GM18951 (cell line): ENCODE data around the gene LRP3.

Experiments
- POLR2A ChIP-seq: IDR thresholded peaks from 4 replicates; pipeline ENCODE4 v1.6.1; 2011; ENCODE audit warnings: mild to moderate bottlenecking; ENCODE audit not compliant: insufficient read length, insufficient read depth; ENCODE audit errors: extremely low read depth
- in situ Hi-C: fragments of 300-500 bp; cut with MboI; formaldehyde crosslinking; loops from one replicate; pipeline ENCODE4 v1.12.0; 2022; ENCODE audit warnings: low sequenced_read_pairs, mixed read lengths, inconsistent platforms; ENCODE audit not compliant: unreplicated experiment

Gene LRP3

DNA sequence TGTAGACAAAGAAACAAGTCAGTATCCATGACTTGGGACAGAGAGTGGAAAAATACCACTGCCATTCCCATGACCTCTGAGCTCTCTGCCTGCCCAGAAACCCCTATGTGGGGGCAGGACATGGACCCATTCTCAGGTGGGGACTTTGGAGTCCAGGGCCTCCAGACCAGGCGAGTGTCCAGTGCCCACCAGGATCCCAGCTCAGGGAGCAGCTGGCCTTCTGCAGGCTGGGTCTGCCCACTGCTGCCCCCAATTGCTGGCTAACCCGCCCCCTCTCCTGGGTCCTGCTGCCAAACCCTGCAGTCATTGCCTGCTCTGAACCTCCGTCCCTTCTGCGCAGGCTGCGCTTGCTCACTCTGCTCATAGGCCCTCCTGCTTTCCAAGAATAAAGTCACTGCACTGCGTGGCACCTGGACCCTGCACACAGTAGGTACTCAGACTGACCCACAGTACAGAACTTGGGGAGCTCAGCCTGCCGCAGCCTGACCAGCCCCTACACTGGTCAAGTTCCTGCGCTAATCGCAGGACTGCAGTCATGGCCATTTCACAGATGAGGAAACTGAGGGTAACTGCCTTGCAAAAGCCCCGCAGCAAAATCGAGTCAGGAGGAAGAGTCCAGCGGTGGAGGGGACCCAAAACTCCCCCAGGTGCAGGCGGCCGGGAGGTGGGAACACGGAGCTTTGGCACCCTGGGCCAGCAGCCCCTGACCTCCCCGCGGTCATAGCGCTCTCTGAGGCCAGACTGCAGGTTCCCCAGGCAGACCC lies 30.7 kb downstream of the LRP3 start:
- TF ChIP-seq POLR2A = no peak
- in situ Hi-C loops = loop anchor here (25.0 kb wide), 1 partner anchor 537 kb away; no protein-coding TSS in a partner anchor

DNA sequence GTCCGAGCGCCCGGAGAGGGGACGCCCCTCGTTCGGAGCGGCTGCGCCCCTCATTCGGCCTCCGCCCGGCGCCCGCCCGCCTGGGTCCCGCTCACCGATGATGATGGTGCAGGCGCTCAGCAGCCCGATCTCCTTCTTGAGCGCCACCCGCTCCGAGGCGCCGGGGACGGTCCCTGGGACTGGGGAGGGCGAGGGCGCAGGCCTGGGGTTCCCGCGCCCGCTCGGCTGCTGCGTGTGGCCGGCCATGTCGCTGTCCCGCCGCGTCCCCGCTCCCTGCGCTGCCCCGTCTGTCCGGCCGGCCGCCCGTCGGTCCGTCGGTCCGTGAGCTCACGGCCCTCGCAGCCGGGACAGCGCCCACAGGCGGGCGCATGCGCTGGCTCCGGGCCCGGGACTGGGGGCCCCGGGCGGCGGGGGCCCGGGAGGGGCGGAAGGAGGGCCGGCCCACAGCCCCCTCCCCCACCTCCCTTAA lies 31.4 kb downstream of the LRP3 start, which contains the start of gene SLC7A10:
TSS of gene SLC7A10 (minus strand) at position 393 of the 469 bp plus-strand sequence. CDS start at position 246, 147 bp downstream.
- TF ChIP-seq POLR2A = no peak
- in situ Hi-C loops = loop anchor here (25.0 kb wide), 1 partner anchor 537 kb away; no protein-coding TSS in a partner anchor

DNA sequence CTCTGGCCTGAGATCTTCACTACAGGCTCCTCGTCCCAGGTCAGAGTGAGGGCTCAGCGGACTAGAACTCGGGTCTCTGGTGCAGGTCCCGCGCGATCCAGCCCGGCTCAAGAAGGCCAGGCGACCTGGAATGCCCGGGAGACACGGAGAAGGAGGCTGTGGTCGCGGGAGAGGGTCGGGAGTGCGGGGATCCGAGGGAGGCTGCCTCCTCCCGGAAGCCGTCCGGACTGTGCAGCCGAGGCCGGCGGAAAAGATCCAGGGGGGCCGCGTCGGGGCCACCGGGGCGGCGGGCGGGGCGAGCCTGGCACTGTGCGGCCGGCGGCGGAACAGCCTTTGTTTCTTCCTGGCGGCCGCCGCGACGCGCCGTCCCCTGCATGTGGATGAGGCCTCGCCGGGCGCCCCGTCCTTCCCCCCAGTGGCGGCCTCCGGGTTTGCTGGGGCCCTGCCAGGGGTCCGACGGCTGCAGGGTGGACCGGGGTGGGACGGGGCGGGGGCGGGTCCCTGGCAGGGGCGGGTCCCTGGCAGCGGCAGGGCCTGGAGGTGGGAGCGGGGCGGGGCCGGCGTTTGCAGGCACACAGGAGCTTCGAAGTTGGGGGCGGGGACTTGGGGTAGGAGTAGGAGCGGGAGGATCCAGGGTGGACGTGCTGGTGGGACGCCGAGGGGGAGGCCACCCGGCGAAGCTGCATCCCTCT lies 32.6 kb downstream of the LRP3 start:
- in situ Hi-C loops = loop anchor here (25.0 kb wide), 1 partner anchor 536 kb away; no protein-coding TSS in a partner anchor
- no peak for TF ChIP-seq POLR2A

DNA sequence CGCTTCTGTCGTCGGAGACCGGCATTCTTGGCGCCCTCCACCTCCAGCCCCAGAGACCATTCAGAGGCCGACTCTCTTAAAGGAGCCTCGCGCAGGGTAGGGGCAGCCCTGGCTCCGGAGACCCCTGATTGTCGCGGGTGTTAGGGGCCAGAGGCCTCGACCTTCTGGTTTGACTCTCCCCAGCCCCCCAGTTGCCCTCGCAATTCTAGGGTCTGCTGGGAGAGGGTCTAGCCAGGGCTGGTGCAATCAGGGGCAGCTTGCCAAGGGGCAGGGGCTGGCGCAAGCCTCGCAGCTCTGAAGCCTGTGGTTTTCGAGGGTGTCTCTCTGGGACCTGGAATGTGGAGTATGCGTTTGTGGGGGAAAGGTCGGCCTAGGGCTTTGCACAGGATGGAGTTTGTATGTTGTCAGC lies 33.1 kb downstream of the LRP3 start:
- in situ Hi-C loops = loop anchor here (25.0 kb wide), 1 partner anchor 535 kb away; no protein-coding TSS in a partner anchor
- TF ChIP-seq POLR2A = no peak

DNA sequence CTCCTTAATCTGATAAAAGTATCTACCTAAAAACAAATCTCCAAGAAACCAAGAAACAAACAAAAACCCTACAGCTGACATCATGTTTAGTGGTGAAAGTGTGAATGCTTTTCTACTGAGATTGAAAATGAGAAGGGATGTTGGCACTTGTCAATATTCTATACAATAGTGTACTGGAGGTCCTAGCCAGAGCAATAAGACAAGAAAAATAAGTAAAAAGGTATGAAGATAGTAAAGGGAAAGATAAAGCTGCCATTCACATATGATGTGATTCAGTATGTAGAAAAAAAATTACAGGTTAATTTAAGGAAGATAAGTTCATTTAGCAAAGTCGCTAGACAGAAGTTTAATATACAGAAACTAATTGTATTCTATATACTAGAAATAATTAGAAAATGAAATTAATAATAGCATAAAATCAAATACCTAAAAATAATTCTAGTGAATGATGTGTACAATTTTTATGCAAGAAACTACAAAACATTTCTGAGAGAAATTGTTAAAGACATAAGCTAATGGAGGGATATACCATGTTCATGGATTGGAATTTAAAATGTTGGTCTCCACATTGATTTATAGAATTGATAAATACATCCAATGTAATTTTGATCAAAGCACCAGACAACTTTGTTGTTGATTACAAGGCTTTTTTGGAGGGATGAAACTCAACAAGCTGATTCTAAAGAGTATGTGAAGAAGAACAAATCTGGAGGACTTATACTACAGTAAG lies 33.9 kb downstream of the LRP3 start:
- no peak for TF ChIP-seq POLR2A
- in situ Hi-C loops = loop anchor here (25.0 kb wide), 1 partner anchor 534 kb away; no protein-coding TSS in a partner anchor

DNA sequence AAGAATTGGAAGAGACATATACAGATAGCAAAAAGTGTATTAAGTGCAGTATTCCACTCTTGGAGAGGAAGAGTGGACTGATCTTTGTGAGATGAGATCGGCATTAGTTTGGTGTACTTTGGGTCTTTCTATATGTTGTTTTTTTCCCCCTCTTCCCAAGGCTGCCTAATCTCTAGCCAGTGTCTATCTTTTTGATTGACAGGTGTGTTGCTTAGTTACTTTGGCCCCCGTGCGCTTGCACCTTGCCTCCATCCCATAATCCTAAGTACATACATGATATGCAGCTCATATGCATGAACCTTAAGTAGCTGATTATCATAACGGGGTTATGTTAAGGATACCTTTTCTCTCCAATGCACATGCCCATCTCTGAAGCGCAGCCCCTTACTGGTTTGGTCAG lies 35.8 kb downstream of the LRP3 start:
- TF ChIP-seq POLR2A = no peak
- in situ Hi-C loops = loop anchor here (10.0 to 25.0 kb wide), 2 partner anchors 175 to 532 kb away; no protein-coding TSS in a partner anchor

DNA sequence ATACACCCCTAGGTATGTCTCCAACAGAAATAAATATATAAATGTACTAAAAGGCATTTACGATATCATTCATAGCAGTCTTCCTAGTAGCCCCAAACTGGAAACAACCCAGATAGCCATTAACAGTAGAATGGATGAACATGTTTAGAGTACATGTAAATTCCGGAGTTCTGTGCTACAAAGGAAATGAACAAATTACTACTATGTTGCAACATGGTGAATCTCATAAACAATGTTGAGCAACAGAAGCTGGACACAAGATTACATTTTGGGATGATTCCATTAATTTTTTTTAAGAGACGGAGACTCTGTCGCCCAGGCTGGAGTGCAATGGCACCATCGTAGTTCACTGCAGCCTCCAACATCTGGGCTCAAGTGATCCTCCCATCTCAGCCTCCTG lies 37.4 kb downstream of the LRP3 start:
- in situ Hi-C loops = loop anchor here (10.0 to 25.0 kb wide), 2 partner anchors 173 to 531 kb away; no protein-coding TSS in a partner anchor
- TF ChIP-seq POLR2A = no peak

DNA sequence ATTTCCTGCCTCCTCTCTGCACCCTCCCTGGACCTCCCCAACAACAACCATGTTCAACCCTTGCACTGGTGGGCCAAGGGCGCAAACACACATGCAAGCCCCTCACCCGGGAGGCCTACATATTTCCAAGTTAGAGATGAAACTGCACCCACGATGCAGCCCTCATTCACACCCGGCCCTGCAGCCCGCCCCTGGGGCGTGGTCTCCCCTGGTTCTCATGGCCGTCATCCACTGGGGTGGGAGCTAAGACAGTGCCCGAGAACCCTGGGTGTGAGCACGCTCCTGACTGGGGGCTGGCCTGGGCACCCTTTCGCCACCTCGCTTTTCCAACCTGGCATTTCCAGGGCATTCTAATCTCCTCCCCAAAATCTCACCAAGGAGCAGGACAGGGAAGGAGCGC lies 38.5 kb downstream of the LRP3 start:
- in situ Hi-C loops = loop anchor here (10.0 to 25.0 kb wide), 2 partner anchors 172 to 530 kb away; no protein-coding TSS in a partner anchor
- no peak for TF ChIP-seq POLR2A

DNA sequence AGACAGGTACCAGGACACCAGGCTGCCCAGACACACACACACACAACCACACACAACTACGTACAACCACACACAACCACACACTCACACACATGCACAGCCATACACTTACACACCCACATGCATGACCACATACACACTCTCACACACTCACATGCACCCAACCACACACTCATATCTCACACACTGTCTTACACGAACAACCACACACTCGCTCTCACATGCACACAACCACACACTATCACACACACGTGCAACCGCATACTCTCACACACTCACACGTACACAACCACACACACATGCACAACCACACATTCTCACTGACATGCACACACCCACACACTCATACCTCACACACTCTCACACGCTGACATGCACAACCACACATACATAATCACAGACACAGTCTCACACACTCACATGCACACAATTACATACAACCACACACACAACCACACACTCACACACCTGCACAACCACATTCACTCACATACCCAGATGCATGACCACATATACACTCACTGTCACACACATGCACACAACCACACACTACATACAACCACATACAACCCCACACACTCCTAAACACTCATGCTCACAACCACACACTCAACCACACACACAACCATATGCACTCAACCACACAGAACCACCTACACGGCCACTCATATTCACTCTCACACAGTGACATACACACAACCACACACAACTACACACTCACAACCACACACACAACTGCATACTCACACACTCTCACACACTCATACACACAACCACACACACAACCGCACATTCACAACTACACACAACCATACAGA lies 39.1 kb downstream of the LRP3 start:
- in situ Hi-C loops = loop anchor here (10.0 to 25.0 kb wide), 2 partner anchors 172 to 529 kb away; no protein-coding TSS in a partner anchor
- TF ChIP-seq POLR2A = no peak

DNA sequence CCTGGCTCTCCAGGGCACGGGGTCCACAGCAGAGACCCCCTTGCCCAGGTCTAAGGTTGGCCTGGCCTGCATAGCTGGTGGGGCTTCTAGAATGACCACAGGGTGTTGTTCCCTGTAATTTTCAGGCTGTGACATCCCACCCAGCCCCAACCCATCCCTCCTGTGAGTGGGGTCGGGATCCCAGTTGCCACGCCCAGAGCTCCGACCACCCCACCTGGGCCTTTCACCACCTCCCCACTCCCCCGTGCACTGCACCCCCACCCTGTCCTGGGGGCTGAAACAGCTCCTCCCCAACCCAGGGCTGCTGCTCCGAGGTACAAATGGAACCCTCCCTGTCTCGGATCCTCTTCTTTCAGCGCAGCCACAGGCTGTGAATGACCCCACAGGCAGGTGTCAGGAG lies 40.0 kb downstream of the LRP3 start:
- no peak for TF ChIP-seq POLR2A
- in situ Hi-C loops = loop anchor here (10.0 to 25.0 kb wide), 2 partner anchors 171 to 528 kb away; no protein-coding TSS in a partner anchor

DNA sequence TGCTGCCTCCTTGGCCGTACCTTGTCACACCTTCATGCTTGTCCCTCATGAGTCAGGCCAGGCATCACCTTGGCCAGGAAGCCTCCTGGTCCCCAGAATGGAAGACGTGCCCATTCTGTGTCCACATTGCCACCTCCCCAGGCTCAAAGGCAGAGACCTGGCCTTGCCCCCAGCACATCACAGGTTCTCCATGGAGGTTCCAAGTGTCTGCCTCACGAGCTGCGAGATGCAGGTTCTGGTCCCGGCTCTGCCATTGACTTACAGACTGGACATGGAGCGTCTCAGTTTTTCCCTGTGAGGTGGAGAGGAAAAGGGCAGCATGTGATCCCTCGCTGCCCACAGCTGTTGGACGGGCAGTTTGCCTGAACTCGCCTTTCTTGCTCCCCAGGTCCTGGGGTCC lies 40.6 kb downstream of the LRP3 start:
- in situ Hi-C loops = loop anchor here (10.0 to 25.0 kb wide), 2 partner anchors 170 to 528 kb away; no protein-coding TSS in a partner anchor
- TF ChIP-seq POLR2A = no peak
